Measurements from ENCODE around the gene GJB6.
"Not testable (repeated sequence)": the region's sequence is repeated elsewhere in the genome, so short reads cannot be mapped to it uniquely, and the experiment has no call there.

GJB6 gene

GRCh38 chr13:20231839-20232555 is at the start of gene GJB6:
Gene GJB6, minus strand, starts transcription at chr13:20232319. Its CDS starts 8,839 bp downstream, at chr13:20223480.
- DNase-seq (ENCODE audit: low read depth in 2 of 2) = peak in 1 of 2 donors; percentile 22

- not testable (repeated sequence) for DNase-seq (ENCODE audit: low read depth in 2 of 2)
Measured at GRCh38 chr13:20276901-20277300, 44.8 kb upstream of the GJB6 start.

- DNase-seq (ENCODE audit: low read depth in 2 of 2) = no peak
Measured at GRCh38 chr13:20274466-20274865, 42.3 kb upstream of the GJB6 start.

GRCh38 chr13:20272588-20273171 is 40.6 kb upstream of the GJB6 start:
- DNase-seq (ENCODE audit: low read depth in 2 of 2) = no peak

GRCh38 chr13:20272104-20272503 is 40.0 kb upstream of the GJB6 start:
- DNase-seq (ENCODE audit: low read depth in 2 of 2) = no peak

- DNase-seq (ENCODE audit: low read depth in 2 of 2) = no peak
Measured at GRCh38 chr13:20271441-20271840, 39.3 kb upstream of the GJB6 start.

GRCh38 chr13:20270163-20270865 is 38.2 kb upstream of the GJB6 start:
- DNase-seq (ENCODE audit: low read depth in 2 of 2) = no peak

GRCh38 chr13:20264271-20265018 is 32.3 kb upstream of the GJB6 start:
- DNase-seq (ENCODE audit: low read depth in 2 of 2) = no peak

GRCh38 chr13:20263393-20264044 is 31.4 kb upstream of the GJB6 start:
- DNase-seq (ENCODE audit: low read depth in 2 of 2) = no peak

GRCh38 chr13:20258963-20259288 is 26.8 kb upstream of the GJB6 start:
- DNase-seq (ENCODE audit: low read depth in 2 of 2) = no peak

- DNase-seq (ENCODE audit: low read depth in 2 of 2) = no peak
Measured at GRCh38 chr13:20258208-20258962, 26.3 kb upstream of the GJB6 start.

- DNase-seq (ENCODE audit: low read depth in 2 of 2) = no peak
Measured at GRCh38 chr13:20254076-20254475, 22.0 kb upstream of the GJB6 start.

- no peak for DNase-seq (ENCODE audit: low read depth in 2 of 2)
Measured at GRCh38 chr13:20249913-20250312, 17.8 kb upstream of the GJB6 start.

- no peak for DNase-seq (ENCODE audit: low read depth in 2 of 2)
Measured at GRCh38 chr13:20247963-20248362, 15.8 kb upstream of the GJB6 start.

- DNase-seq (ENCODE audit: low read depth in 2 of 2) = no peak
Measured at GRCh38 chr13:20247403-20247802, 15.3 kb upstream of the GJB6 start.

- DNase-seq (ENCODE audit: low read depth in 2 of 2) = no peak
Measured at GRCh38 chr13:20241593-20241992, 9.5 kb upstream of the GJB6 start.

- DNase-seq (ENCODE audit: low read depth in 2 of 2) = no peak
Measured at GRCh38 chr13:20239748-20240147, 7.6 kb upstream of the GJB6 start.

GRCh38 chr13:20232556-20233277 is 598 bp upstream of the GJB6 start:
- DNase-seq (ENCODE audit: low read depth in 2 of 2) = no peak

- DNase-seq (ENCODE audit: low read depth in 2 of 2) = peak in 1 of 2 donors; percentile 4
Measured at GRCh38 chr13:20230913-20231838, 943 bp downstream of the GJB6 start.

Measured in activated CD4-positive, alpha-beta T cell treated with anti-CD3 and anti-CD28 coated beads for 24 hours (primary cell).